ENCODE results near the gene SNX33. TPM values are rescaled to one million over a fixed set of nuclear protein-coding genes. Genes with fewer than 3 reads are reported as not detected.

Gene SNX33
- total RNA-seq, 1 experiment from 2014 or later, result 16.8 TPM

- peak overlapping the region; percentile 67; the same call in 1 of the 2 replicates for H2AFZ ChIP-seq (ENCODE audit: low read length)
- peaks cover 24% of the 10 kb centered on the region for H4K20me1 ChIP-seq (ENCODE audit: low read length)
- no peaks in the 10 kb centered on the region for H3K9me3 ChIP-seq (ENCODE audit: low read length)
- no peaks in the 10 kb centered on the region for H3K27me3 ChIP-seq (ENCODE audit: low read length)
- TSS peak; percentile 68 for BruUV-seq (replicated peaks)
- peak; percentile 2 for DNase-seq
- intact Hi-C loops (cut with micrococcal nuclease), result loop anchor here (1.0 to 2.0 kb wide), 2 partner anchors 9 to 44 kb away; no protein-coding TSS in a partner anchor
- H3K4me2 ChIP-seq (ENCODE audit: low read length), result peak overlapping the region; percentile 91
- peak overlapping the region; percentile 96 for H3K4me3 ChIP-seq (ENCODE audit: low read length)
- CTCF ChIA-PET, result interaction anchor here (1.3 kb wide), 1 partner anchor 60 kb away, joined by 9 read pairs; the partner anchor contains the start of gene PTPN9
- no peaks in the 10 kb centered on the region for H3F3A ChIP-seq (ENCODE audit: low read length, unreplicated experiment)
- POLR2A ChIA-PET (ENCODE audit: unreplicated experiment), result interaction anchor here (0.6 kb wide), 1 partner anchor 142 kb away, joined by 7 read pairs; no protein-coding TSS in a partner anchor
- peak overlapping the region; percentile 97 for H3K9ac ChIP-seq (ENCODE audit: low read length)
- ATAC-seq, result no peak
- TF ChIP-seq CTCF (conservative IDR thresholded peaks at IDR 0.05; ENCODE audit: low read depth, low read length) (no peak), EZH2 (IDR thresholded peaks at IDR 0.05; ENCODE audit: low read length, unreplicated experiment) (no peak), EZH2phosphoT487 (IDR thresholded peaks at IDR 0.05; ENCODE audit: borderline replicate concordance, low read length) (no peak)
- peak overlapping the region; percentile 75 for H3K27ac ChIP-seq (ENCODE audit: low read length)
- H3K79me2 ChIP-seq (ENCODE audit: low read length), result peaks cover 33% of the 10 kb centered on the region
- H3K9me2 ChIP-seq (replicated peaks; ENCODE audit: low read length), result no peaks in the 10 kb centered on the region
- H3K36me3 ChIP-seq (ENCODE audit: low read depth, low read length), result no peaks in the 10 kb centered on the region
- H3K4me1 ChIP-seq (ENCODE audit: insufficient read depth, low read length), result peaks cover 12% of the 10 kb centered on the region
These were observed 8.5 kb upstream of the SNX33 start for GRCh38 chr15:75639191-75639708.

GRCh38 chr15:75639709-75640482 is 7.8 kb upstream of the SNX33 start, which contains the start of gene IMP3:
IMP3 (minus strand) TSS chr15:75640224; CDS start chr15:75640168, 56 bp downstream.
- H3K79me2 ChIP-seq (ENCODE audit: low read length), result peaks cover 33% of the 10 kb centered on the region
- H3K9ac ChIP-seq (ENCODE audit: low read length), result peak within 1 kb of the TSS; percentile 97
- H3F3A ChIP-seq (ENCODE audit: low read length, unreplicated experiment), result no peaks in the 10 kb centered on the region
- ATAC-seq (peak; percentile 89), DNase-seq (peak; percentile 98)
- H4K20me1 ChIP-seq (ENCODE audit: low read length), result peaks cover 24% of the 10 kb centered on the region
- intact Hi-C loops (cut with micrococcal nuclease), result loop anchor here (1.0 to 10.0 kb wide), 4 partner anchors 8 to 275 kb away; partner anchors contain the start of gene MAN2C1
- POLR2A ChIA-PET (ENCODE audit: unreplicated experiment), result interaction anchor here (0.6 kb wide), 1 partner anchor 143 kb away, joined by 7 read pairs; no protein-coding TSS in a partner anchor
- CTCF ChIA-PET, result interaction anchor here (1.3 kb wide), 1 partner anchor 61 kb away, joined by 9 read pairs; the partner anchor contains the start of gene PTPN9
- no peaks in the 10 kb centered on the region for H3K9me2 ChIP-seq (replicated peaks; ENCODE audit: low read length)
- TF ChIP-seq EZH2phosphoT487 (IDR thresholded peaks at IDR 0.05; ENCODE audit: borderline replicate concordance, low read length) (no peak), EZH2 (IDR thresholded peaks at IDR 0.05; ENCODE audit: low read length, unreplicated experiment) (no peak), CTCF (conservative IDR thresholded peaks at IDR 0.05; ENCODE audit: low read depth, low read length) (no peak)
- peak within 1 kb of the TSS; percentile 91 for H3K4me2 ChIP-seq (ENCODE audit: low read length)
- no peaks in the 10 kb centered on the region for H3K36me3 ChIP-seq (ENCODE audit: low read depth, low read length)
- H2AFZ ChIP-seq (ENCODE audit: low read length), result peak within 1 kb of the TSS; percentile 83
- no peaks in the 10 kb centered on the region for H3K27me3 ChIP-seq (ENCODE audit: low read length)
- no peaks in the 10 kb centered on the region for H3K9me3 ChIP-seq (ENCODE audit: low read length)
- H3K27ac ChIP-seq (ENCODE audit: low read length), result peak within 1 kb of the TSS; percentile 75
- BruUV-seq (replicated peaks), result no TSS peak
- peak within 1 kb of the TSS; percentile 96 for H3K4me3 ChIP-seq (ENCODE audit: low read length)
- peaks cover 12% of the 10 kb centered on the region for H3K4me1 ChIP-seq (ENCODE audit: insufficient read depth, low read length)

All from PC-3 (cell line).